ENCODE results near the gene MRPL19. TPM values are rescaled to one million over a fixed set of nuclear protein-coding genes. Genes with fewer than 3 reads are reported as not detected.

MRPL19 gene
- total RNA-seq, 1 experiment from 2014 or later: 65.3 TPM

DNA sequence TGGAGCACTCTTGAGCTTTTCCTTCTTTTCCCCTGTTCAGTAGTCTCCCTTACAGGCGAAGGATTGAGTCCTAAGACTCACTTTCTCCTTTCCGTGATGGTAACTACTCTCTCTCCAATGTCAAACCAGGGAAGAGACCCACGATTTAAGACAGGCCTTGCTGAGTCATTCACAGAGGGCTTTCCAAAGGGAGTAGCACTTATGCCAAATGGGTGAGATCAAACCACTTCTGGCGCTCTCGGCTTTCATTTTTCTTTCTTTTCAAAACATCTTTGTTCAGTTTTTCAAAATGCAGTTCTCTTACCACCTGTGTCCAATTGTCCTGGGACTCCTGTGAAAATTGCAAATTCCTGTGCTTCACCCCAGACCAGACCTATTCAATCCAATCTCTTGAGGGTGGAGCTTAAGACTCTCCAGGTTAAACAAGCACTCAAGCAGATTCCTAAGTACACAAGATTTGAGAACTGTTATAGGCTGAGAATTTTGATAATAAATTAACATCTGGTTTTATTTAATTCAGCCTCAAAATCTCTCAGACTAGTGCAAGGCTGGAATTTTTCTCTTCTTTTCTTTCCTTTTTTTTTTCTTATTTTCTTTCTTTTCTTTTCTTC, 14.4 kb upstream of the MRPL19 start:
- Histone ChIP-seq H3K9me2 (ENCODE audit: insufficient read depth) (no peaks in the 10 kb centered on the region), H3K27me3 (ENCODE audit: insufficient read depth, low read length) (peaks cover 1% of the 10 kb centered on the region; the same call in 1 of the 2 replicates), H3K4me2 (ENCODE audit: low read length) (no peak overlapping the region), H3K4me1 (ENCODE audit: control insufficient read depth in 1 of 2, insufficient read depth in 2 of 2, low read length in 2 of 2) (no peaks in the 10 kb centered on the region), H2AFZ (ENCODE audit: low read depth, low read length, poor library complexity, severe bottlenecking) (no peak overlapping the region), H3K4me3 (replicated peaks in 1 of 2; ENCODE audit: low read depth in 1 of 2, low read length in 2 of 2) (no peak overlapping the region), H3K9me3 (ENCODE audit: control insufficient read depth in 1 of 2, insufficient read depth in 1 of 2, low read depth in 1 of 2, low read length in 2 of 2) (no peaks in the 10 kb centered on the region), H3K27ac (ENCODE audit: low read depth, low read length) (no peak overlapping the region), H3K9ac (ENCODE audit: low read length) (no peak overlapping the region), H4K20me1 (ENCODE audit: insufficient read depth) (no peaks in the 10 kb centered on the region), H3K79me2 (ENCODE audit: insufficient read depth, low read length) (no peaks in the 10 kb centered on the region), H3K36me3 (ENCODE audit: control insufficient read depth in 1 of 2, insufficient read depth in 2 of 2, low read length in 2 of 2) (no peaks in the 10 kb centered on the region)
- ChIA-PET POLR2A (no interaction called here), RAD21 (ENCODE audit: low non-redundant PET in 1 of 2, low total read pairs in 2 of 2, uncharacterized antibody in 2 of 2, unreplicated experiment in 2 of 2) (interaction anchor here in 1 of 2 experiments (0.8 kb wide), 1 partner anchor 1055 kb away, joined by 3 read pairs; no protein-coding TSS in a partner anchor), CTCF (no interaction called here)
- ATAC-seq (no peak), DNase-seq (ENCODE audit: low read depth, low spot score) (no peak)
- BruUV-seq (replicated peaks): no TSS peak
- intact Hi-C loops (cut with micrococcal nuclease): no loop called here
- TF ChIP-seq, protein P1, sequence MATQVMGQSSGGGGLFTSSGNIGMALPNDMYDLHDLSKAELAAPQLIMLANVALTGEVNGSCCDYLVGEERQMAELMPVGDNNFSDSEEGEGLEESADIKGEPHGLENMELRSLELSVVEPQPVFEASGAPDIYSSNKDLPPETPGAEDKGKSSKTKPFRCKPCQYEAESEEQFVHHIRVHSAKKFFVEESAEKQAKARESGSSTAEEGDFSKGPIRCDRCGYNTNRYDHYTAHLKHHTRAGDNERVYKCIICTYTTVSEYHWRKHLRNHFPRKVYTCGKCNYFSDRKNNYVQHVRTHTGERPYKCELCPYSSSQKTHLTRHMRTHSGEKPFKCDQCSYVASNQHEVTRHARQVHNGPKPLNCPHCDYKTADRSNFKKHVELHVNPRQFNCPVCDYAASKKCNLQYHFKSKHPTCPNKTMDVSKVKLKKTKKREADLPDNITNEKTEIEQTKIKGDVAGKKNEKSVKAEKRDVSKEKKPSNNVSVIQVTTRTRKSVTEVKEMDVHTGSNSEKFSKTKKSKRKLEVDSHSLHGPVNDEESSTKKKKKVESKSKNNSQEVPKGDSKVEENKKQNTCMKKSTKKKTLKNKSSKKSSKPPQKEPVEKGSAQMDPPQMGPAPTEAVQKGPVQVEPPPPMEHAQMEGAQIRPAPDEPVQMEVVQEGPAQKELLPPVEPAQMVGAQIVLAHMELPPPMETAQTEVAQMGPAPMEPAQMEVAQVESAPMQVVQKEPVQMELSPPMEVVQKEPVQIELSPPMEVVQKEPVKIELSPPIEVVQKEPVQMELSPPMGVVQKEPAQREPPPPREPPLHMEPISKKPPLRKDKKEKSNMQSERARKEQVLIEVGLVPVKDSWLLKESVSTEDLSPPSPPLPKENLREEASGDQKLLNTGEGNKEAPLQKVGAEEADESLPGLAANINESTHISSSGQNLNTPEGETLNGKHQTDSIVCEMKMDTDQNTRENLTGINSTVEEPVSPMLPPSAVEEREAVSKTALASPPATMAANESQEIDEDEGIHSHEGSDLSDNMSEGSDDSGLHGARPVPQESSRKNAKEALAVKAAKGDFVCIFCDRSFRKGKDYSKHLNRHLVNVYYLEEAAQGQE (IDR thresholded peaks at IDR 0.05; ENCODE audit: low read depth): no peak
- TF ChIP-seq, protein P2, sequence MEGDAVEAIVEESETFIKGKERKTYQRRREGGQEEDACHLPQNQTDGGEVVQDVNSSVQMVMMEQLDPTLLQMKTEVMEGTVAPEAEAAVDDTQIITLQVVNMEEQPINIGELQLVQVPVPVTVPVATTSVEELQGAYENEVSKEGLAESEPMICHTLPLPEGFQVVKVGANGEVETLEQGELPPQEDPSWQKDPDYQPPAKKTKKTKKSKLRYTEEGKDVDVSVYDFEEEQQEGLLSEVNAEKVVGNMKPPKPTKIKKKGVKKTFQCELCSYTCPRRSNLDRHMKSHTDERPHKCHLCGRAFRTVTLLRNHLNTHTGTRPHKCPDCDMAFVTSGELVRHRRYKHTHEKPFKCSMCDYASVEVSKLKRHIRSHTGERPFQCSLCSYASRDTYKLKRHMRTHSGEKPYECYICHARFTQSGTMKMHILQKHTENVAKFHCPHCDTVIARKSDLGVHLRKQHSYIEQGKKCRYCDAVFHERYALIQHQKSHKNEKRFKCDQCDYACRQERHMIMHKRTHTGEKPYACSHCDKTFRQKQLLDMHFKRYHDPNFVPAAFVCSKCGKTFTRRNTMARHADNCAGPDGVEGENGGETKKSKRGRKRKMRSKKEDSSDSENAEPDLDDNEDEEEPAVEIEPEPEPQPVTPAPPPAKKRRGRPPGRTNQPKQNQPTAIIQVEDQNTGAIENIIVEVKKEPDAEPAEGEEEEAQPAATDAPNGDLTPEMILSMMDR (IDR thresholded peaks at IDR 0.05 in 2 of 3, conservative IDR thresholded peaks at IDR 0.05 in 1 of 3; ENCODE audit: borderline replicate concordance in 1 of 3, insufficient read depth in 1 of 3, low read depth in 2 of 3, low read length in 2 of 3): no peak
- TF ChIP-seq FOSL1 (IDR thresholded peaks at IDR 0.05; ENCODE audit: low read depth): no peak
- no peak for TF ChIP-seq TCF7L2 (IDR thresholded peaks at IDR 0.05; ENCODE audit: borderline replicate concordance, extremely low read depth, insufficient read depth, insufficient read length)
- TF ChIP-seq, protein P3, sequence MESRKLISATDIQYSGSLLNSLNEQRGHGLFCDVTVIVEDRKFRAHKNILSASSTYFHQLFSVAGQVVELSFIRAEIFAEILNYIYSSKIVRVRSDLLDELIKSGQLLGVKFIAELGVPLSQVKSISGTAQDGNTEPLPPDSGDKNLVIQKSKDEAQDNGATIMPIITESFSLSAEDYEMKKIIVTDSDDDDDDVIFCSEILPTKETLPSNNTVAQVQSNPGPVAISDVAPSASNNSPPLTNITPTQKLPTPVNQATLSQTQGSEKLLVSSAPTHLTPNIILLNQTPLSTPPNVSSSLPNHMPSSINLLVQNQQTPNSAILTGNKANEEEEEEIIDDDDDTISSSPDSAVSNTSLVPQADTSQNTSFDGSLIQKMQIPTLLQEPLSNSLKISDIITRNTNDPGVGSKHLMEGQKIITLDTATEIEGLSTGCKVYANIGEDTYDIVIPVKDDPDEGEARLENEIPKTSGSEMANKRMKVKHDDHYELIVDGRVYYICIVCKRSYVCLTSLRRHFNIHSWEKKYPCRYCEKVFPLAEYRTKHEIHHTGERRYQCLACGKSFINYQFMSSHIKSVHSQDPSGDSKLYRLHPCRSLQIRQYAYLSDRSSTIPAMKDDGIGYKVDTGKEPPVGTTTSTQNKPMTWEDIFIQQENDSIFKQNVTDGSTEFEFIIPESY (IDR thresholded peaks at IDR 0.05; ENCODE audit: extremely low read depth, insufficient replicate concordance, low read length): no peak

Data from HCT116 (cell line).